H1 (cell line): ENCODE data around the gene ZMPSTE24. TPM values are rescaled to one million over a fixed set of nuclear protein-coding genes. Genes with fewer than 3 reads are reported as not detected.
A peak's percentile ranks its signal among the peaks of the same experiment; 100 is the strongest.

Experiments
- CTCF ChIA-PET: fragments of 300-600 bp; sonication (Branson Sonifier 250); formaldehyde crosslinking; loops from one replicate; lab custom pipeline; 2021; ENCODE audit not compliant: partially characterized antibody; lab: Charles Lee
- POLR2A ChIA-PET: fragments of 300-600 bp; sonication (Branson Sonifier 250); formaldehyde crosslinking; loops from one replicate; lab custom pipeline; 2021; ENCODE audit warnings: inconsistent platforms; ENCODE audit not compliant: partially characterized antibody; lab: Charles Lee
- DNase-seq, 2 experiments: peaks; one replicate each; pipeline versions ENCODE4 v3.0.0 to v3.0.0-alpha.2; 2010 to 2022; ENCODE audit warnings: low spot score in 2 of 2, low read depth in 1 of 2, mixed read lengths in 1 of 2
- FAIRE-seq: peaks from 2 replicates; lab custom pipeline; 2011; peaks lifted over from hg19 to GRCh38; lab: Jason Lieb, UNC
- H2AFZ ChIP-seq: 2 replicates; pipeline ENCODE4 v1.8.1; 2012; ENCODE audit warnings: low read length, inconsistent platforms
- H2AK5ac ChIP-seq: 2 replicates; pipeline ENCODE4 v1.6.1; 2013; ENCODE audit warnings: low read depth, low read length
- H2BK120ac ChIP-seq: replicated peaks from 2 replicates; pipeline ENCODE3; 2013; ENCODE audit warnings: low read depth, low read length, inconsistent platforms
- H2BK12ac ChIP-seq: 2 replicates; pipeline ENCODE4 v1.6.1; 2013; ENCODE audit warnings: low read depth, low read length
- H2BK15ac ChIP-seq: 2 replicates; pipeline ENCODE4 v1.6.1; 2013; ENCODE audit warnings: low read length
- H2BK20ac ChIP-seq: 2 replicates; pipeline ENCODE4 v1.6.1; 2013; ENCODE audit warnings: low read length
- H2BK5ac ChIP-seq: 2 replicates; pipeline ENCODE4 v1.6.1; 2013; ENCODE audit warnings: low read depth, low read length
- H3K14ac ChIP-seq: 2 replicates; pipeline ENCODE4 v1.6.1; 2013; ENCODE audit warnings: inconsistent platforms; ENCODE audit not compliant: insufficient read length
- H3K18ac ChIP-seq: 2 replicates; pipeline ENCODE4 v1.6.1; 2013; ENCODE audit warnings: low read length; ENCODE audit errors: extremely low read depth
- H3K23ac ChIP-seq: 2 replicates; pipeline ENCODE4 v1.6.1; 2013; ENCODE audit warnings: inconsistent platforms; ENCODE audit not compliant: insufficient read length
- H3K23me2 ChIP-seq: 2 replicates; pipeline ENCODE4 v1.6.1; 2013; ENCODE audit warnings: low read depth, low read length
- H3K27ac ChIP-seq: 2 replicates; pipeline ENCODE4 v1.6.1; 2011; ENCODE audit warnings: low read depth, low read length, inconsistent platforms
- H3K27me3 ChIP-seq, 4 experiments: replicated peaks in 1 of 4; 1 replicate in 1 of 4; 2 replicates in 3 of 4; pipeline versions ENCODE4 v1.6.1 to v1.8.1; 2011 to 2013; ENCODE audit warnings: low read length in 3 of 4, mild to moderate bottlenecking in 3 of 4, inconsistent platforms in 2 of 4, mixed read lengths in 2 of 4, moderate library complexity in 1 of 4; ENCODE audit not compliant: control insufficient read depth in 3 of 4, insufficient read depth in 3 of 4; ENCODE audit errors: extremely low read depth in 1 of 4
- H3K36me3 ChIP-seq, 4 experiments: 2 replicates each; pipeline versions ENCODE4 v1.6.1 to v1.8.1; 2011 to 2013; ENCODE audit warnings: mild to moderate bottlenecking in 4 of 4, low read length in 3 of 4, moderate library complexity in 2 of 4, control low read depth in 1 of 4, inconsistent platforms in 1 of 4; ENCODE audit not compliant: insufficient read depth in 4 of 4, control insufficient read depth in 2 of 4
- H3K4ac ChIP-seq: replicated peaks from 2 replicates; pipeline ENCODE3; 2013; ENCODE audit warnings: low read length, low read depth, mixed read lengths, inconsistent platforms; ENCODE audit not compliant: insufficient read length
- H3K4me1 ChIP-seq, 4 experiments: replicated peaks in 1 of 4; 1 replicate in 1 of 4; 2 replicates in 3 of 4; pipeline versions ENCODE4 v1.6.1 to v1.8.1; 2011 to 2013; ENCODE audit warnings: low read length in 3 of 4, inconsistent platforms in 2 of 4, mixed read lengths in 1 of 4; ENCODE audit not compliant: insufficient read depth in 4 of 4, control insufficient read depth in 3 of 4
- H3K4me2 ChIP-seq, 2 experiments: 2 replicates each; pipeline versions ENCODE4 v1.6.1 to v1.8.1; 2011 to 2013; ENCODE audit warnings: low read depth in 2 of 2, low read length in 2 of 2, control low read depth in 1 of 2, inconsistent platforms in 1 of 2, mild to moderate bottlenecking in 1 of 2; ENCODE audit not compliant: insufficient read depth in 1 of 2
- H3K4me3 ChIP-seq, 4 experiments: fragments of 200-600, 300-600 bp in 1 of 4; sonication (generic), shearing (Covaris generic), sonication (Bioruptor Twin) in 1 of 4; 2 replicates each; pipeline versions ENCODE4 v1.5.1 to v1.8.1; 2011 to 2016; ENCODE audit warnings: low read length in 4 of 4, low read depth in 3 of 4, control low read depth in 2 of 4, inconsistent platforms in 2 of 4, mild to moderate bottlenecking in 2 of 4, mixed read lengths in 1 of 4, moderate library complexity in 1 of 4; ENCODE audit not compliant: insufficient read depth in 2 of 4; ENCODE audit errors: extremely low read depth in 1 of 4
- H3K56ac ChIP-seq: replicated peaks from 2 replicates; pipeline ENCODE3; 2013; ENCODE audit warnings: low read depth, mild to moderate bottlenecking, mixed read lengths, low read length, inconsistent platforms; ENCODE audit not compliant: insufficient read length
- H3K79me1 ChIP-seq: 2 replicates; pipeline ENCODE4 v1.6.1; 2013; ENCODE audit warnings: low read depth, low read length, control low read depth
- H3K79me2 ChIP-seq, 2 experiments: 2 replicates each; pipeline versions ENCODE4 v1.6.1 to v1.8.1; 2012 to 2013; ENCODE audit warnings: low read length in 2 of 2, mild to moderate bottlenecking in 2 of 2, inconsistent platforms in 1 of 2; ENCODE audit not compliant: insufficient read depth in 2 of 2, control insufficient read depth in 1 of 2
- H3K9ac ChIP-seq, 4 experiments: replicated peaks in 1 of 4; 1 replicate in 1 of 4; 2 replicates in 3 of 4; pipeline versions ENCODE4 v1.6.1 to v1.8.1; 2011 to 2013; ENCODE audit warnings: low read depth in 3 of 4, low read length in 3 of 4, control low read depth in 2 of 4, mild to moderate bottlenecking in 2 of 4, moderate library complexity in 2 of 4, inconsistent platforms in 1 of 4; ENCODE audit errors: extremely low read depth in 1 of 4
- H3K9me3 ChIP-seq, 2 experiments: 2 replicates each; pipeline versions ENCODE4 v1.6.1 to v1.8.1; 2012 to 2013; ENCODE audit warnings: mild to moderate bottlenecking in 2 of 2, moderate library complexity in 2 of 2, control low read depth in 1 of 2, inconsistent platforms in 1 of 2, low read depth in 1 of 2, low read length in 1 of 2, mixed read lengths in 1 of 2; ENCODE audit not compliant: insufficient read depth in 2 of 2
- H4K20me1 ChIP-seq, 2 experiments: replicated peaks in 1 of 2; 2 replicates each; pipeline versions ENCODE3 to v1.8.1; 2011 to 2013; ENCODE audit warnings: inconsistent platforms in 2 of 2, low read length in 2 of 2, mild to moderate bottlenecking in 1 of 2; ENCODE audit not compliant: insufficient read depth in 2 of 2, control insufficient read depth in 1 of 2
- H4K5ac ChIP-seq: 2 replicates; pipeline ENCODE4 v1.6.1; 2013; ENCODE audit warnings: low read length, low read depth, mixed read lengths, inconsistent platforms; ENCODE audit not compliant: insufficient read length
- H4K8ac ChIP-seq: 2 replicates; pipeline ENCODE4 v1.8.0; 2013; ENCODE audit warnings: mild to moderate bottlenecking, moderate library complexity, low read length, inconsistent platforms; ENCODE audit not compliant: insufficient read depth; ENCODE audit errors: extremely low read depth
- H4K91ac ChIP-seq: replicated peaks from 2 replicates; pipeline ENCODE3; 2013; ENCODE audit warnings: low read length, mixed read lengths, inconsistent platforms; ENCODE audit not compliant: insufficient read length
- BACH1 ChIP-seq: IDR thresholded peaks from 2 replicates; pipeline ENCODE4 v1.6.1; 2012; ENCODE audit warnings: low read length, improper control_type of control experiment
- MAFK ChIP-seq: IDR thresholded peaks from 2 replicates; pipeline ENCODE4 v1.6.1; 2012; ENCODE audit warnings: low read depth, mild to moderate bottlenecking, improper control_type of control experiment, low read length
- NRF1 ChIP-seq: IDR thresholded peaks from 2 replicates; pipeline ENCODE4 v1.6.1; 2011; ENCODE audit warnings: mild to moderate bottlenecking, low read depth, low read length, improper control_type of control experiment
- WGBS, 2 experiments: shearing (Covaris generic) in 1 of 2; methylation state at CpG; one replicate each; pipeline versions ENCODE4 v1.1.6 to v1.1.7; 2013 to 2015; ENCODE audit warnings: low lambda C conversion rate in 2 of 2, mixed read lengths in 2 of 2, inconsistent platforms in 1 of 2, low coverage in 1 of 2, missing lambda C conversion rate in 1 of 2; ENCODE audit not compliant: insufficient replicate concordance in 2 of 2, insufficient coverage in 1 of 2, insufficient read length in 1 of 2; ENCODE audit errors: extremely low coverage in 1 of 2, missing lambda C conversion rate in 1 of 2; 5-methylcytosine and 5-hydroxymethylcytosine counted together
- polyA plus RNA-seq, 7 experiments: library from polyadenylated mRNA; depleted of rRNA in 3 of 7; stranded (reverse) in 5 of 7; unstranded in 2 of 7; fragments of >200 nt in 5 of 7; fragments of 200-250 nt in 2 of 7; gene quantifications; 1 replicate in 5 of 7; 2 replicates in 1 of 7; 4 replicates in 1 of 7; pipeline versions ENCODE4 v1.2.1 to v1.2.3, GENCODE V29; 2011 to 2013; ENCODE audit warnings: missing spikeins in 2 of 7, mixed read lengths in 2 of 7
- total RNA-seq: library from RNA; stranded (reverse); fragmentation: NEBNext Ultra II Directional; extraction: Animal tissue kit (Norgen Biotek cat#: 25700); gene quantifications from 2 replicates; pipeline ENCODE4 v1.2.1, GENCODE V29; 2021

Gene ZMPSTE24
- total and polyA plus RNA-seq, 2 of the 8 experiments (the other 6 are each of a cell fraction or from before 2014, with no cell fraction given) = 12.7 to 42.9 TPM

DNA sequence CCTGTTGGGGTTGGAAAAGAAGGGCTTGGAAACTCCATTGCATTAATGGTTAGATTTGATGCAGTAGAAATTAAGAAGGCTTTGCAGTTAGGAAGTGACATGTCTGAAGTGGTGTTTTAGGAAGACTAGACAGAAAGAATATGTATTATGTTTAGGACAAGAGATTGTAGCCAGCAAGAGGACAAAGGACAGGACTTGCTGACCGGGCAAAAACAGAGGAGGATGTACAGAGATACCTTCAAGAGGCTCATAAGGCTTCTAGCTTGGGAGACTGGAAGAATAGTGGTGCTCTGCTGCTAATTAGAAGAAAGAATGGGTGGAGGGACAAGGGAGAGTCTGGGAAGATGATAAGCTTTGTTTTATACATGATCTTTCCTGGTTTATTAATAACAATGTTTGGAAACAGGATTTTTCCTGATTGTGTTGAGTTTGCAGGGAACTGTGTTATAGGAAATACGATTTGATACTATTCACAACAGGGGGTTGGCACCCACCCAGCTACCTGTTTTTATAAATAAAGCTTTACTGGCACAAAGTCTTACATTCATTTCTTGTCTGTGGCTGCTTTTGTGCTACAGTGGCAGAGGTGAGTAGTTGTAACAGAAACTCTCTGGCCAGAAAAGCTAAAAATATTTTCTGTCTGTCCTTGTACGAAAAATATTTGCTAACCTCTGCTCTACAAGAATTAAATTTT lies 47.4 kb upstream of the ZMPSTE24 start:
- no peak for FAIRE-seq
- Histone ChIP-seq H3K4ac (no peak overlapping the region), H3K79me2 (no peaks in the 10 kb centered on the region), H3K79me1 (no peaks in the 10 kb centered on the region), H3K18ac (no peak overlapping the region), H2AFZ (no peak overlapping the region), H4K20me1 (peaks cover 0 to 2% of the 10 kb centered on the region in 2 experiments), H3K23ac (no peak overlapping the region), H3K27me3 (no peaks in the 10 kb centered on the region), H2BK12ac (no peak overlapping the region), H4K91ac (no peak overlapping the region), H3K14ac (no peak overlapping the region), H3K27ac (no peak overlapping the region), H2BK15ac (no peak overlapping the region), H3K9ac (no peak overlapping the region), H2BK120ac (no peak overlapping the region), H3K56ac (no peak overlapping the region), H3K4me3 (no peak overlapping the region), H4K5ac (no peak overlapping the region), H3K23me2 (no peaks in the 10 kb centered on the region), H2AK5ac (no peak overlapping the region), H2BK20ac (no peak overlapping the region), H2BK5ac (no peak overlapping the region), H3K4me1 (no peaks in the 10 kb centered on the region)
- POLR2A ChIA-PET = interaction anchor here (1.1 to 1.6 kb wide), 3 partner anchors 10 to 52 kb away, joined by 3 to 5 read pairs (median 3); no protein-coding TSS in a partner anchor
- CTCF ChIA-PET = interaction anchor here (0.8 to 2.1 kb wide), 7 partner anchors 9 to 228 kb away, joined by 3 to 5 read pairs (median 3); no protein-coding TSS in a partner anchor
- TF ChIP-seq NRF1 (no peak), BACH1 (no peak), MAFK (peak; percentile 42; the same call in 1 of the 2 replicates)
- TF ChIP-seq, all 59 proteins: peak for 1
- H3K36me3 ChIP-seq = peaks cover 0 to 4% (median 3%) of the 10 kb centered on the region in 4 experiments; a peak in 3 of 8 replicates
- no peak for DNase-seq
- no peak overlapping the region for H3K4me2 ChIP-seq
- H3K9me3 ChIP-seq = no peaks in the 10 kb centered on the region
- 83% methylated on average over 3 of the region's 3 CpGs; no CpG with 5 or more reads in 1 of the 2 experiments for WGBS, 2 experiments
- no peak overlapping the region for H4K8ac ChIP-seq
